Brain microvascular endothelial cell (primary cell): ENCODE data around the gene GDF11.

Experiments
- DNase-seq: peaks from one replicate; pipeline ENCODE4 v3.0.0-alpha.2; 2020
- H3K27ac ChIP-seq: fragments of 250-450 bp; sonication (Bioruptor Pico); 2 replicates; pipeline ENCODE4 v1.5.1; 2020; ENCODE audit warnings: mild to moderate bottlenecking, moderate library complexity
- H3K27me3 ChIP-seq: fragments of 250-450 bp; sonication (Bioruptor Pico); replicated peaks from 2 replicates; pipeline ENCODE4 v1.5.1; 2020; ENCODE audit warnings: mild to moderate bottlenecking
- H3K36me3 ChIP-seq: fragments of 250-450 bp; sonication (Bioruptor Pico); replicated peaks from 2 replicates; pipeline ENCODE4 v1.5.1; 2020; ENCODE audit warnings: mild to moderate bottlenecking
- H3K4me3 ChIP-seq: 2 replicates; pipeline ENCODE4 v1.5.1; 2011; ENCODE audit warnings: low read depth, mild to moderate bottlenecking, control low read depth, low read length, moderate library complexity
- CTCF ChIP-seq: IDR thresholded peaks from 2 replicates; pipeline ENCODE4 v1.5.1; 2011; ENCODE audit warnings: low read depth, mild to moderate bottlenecking, moderate library complexity, low read length, control low read depth, inconsistent platforms; ENCODE audit errors: missing control alignments
- in situ Hi-C: cut with HindIII; loops from 2 replicates; pipeline ENCODE4 v1.10.0; 2017; ENCODE audit warnings: low sequenced_read_pairs, low pct_ligation_motif_present

Gene GDF11

GRCh38 chr12:55733021-55733555, 9.8 kb upstream of the GDF11 start:
- no peak overlapping the region for H3K27ac ChIP-seq
- in situ Hi-C loops, result no loop called here
- no peaks in the 10 kb centered on the region for H3K27me3 ChIP-seq
- no peak for TF ChIP-seq CTCF
- DNase-seq, result no peak
- no peak overlapping the region for H3K4me3 ChIP-seq
- peaks cover 1% of the 10 kb centered on the region for H3K36me3 ChIP-seq

GRCh38 chr12:55733858-55734257, 9.1 kb upstream of the GDF11 start:
- DNase-seq, result no peak
- H3K27me3 ChIP-seq, result no peaks in the 10 kb centered on the region
- H3K36me3 ChIP-seq, result no peaks in the 10 kb centered on the region
- in situ Hi-C loops, result no loop called here
- no peak for TF ChIP-seq CTCF
- H3K4me3 ChIP-seq, result no peak overlapping the region
- no peak overlapping the region for H3K27ac ChIP-seq

DNA sequence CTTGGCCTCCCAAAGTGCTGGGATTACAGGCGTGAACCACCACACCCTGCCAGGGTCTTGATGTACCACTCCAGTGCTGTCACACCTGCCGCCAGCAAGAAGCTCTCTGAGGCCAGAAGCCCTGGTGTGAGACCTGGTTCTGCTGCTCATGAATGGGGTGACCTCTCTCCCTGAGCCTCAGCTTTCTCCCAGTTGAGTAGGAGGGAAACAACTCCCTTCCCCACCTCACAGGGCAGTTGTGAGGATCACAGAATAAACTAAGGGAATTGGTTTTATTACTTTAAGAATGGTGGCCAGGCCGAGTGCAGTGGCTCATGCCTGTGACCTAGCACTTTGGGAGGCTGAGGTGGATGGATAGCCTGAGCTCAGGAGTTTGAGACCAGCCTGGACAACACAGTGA, 8.3 kb upstream of the GDF11 start:
- DNase-seq, result no peak
- in situ Hi-C loops, result no loop called here
- no peak for TF ChIP-seq CTCF

GRCh38 chr12:55736076-55736475, 6.8 kb upstream of the GDF11 start:
- Histone ChIP-seq H3K4me3 (no peak overlapping the region), H3K27me3 (no peaks in the 10 kb centered on the region), H3K36me3 (no peaks in the 10 kb centered on the region), H3K27ac (no peak overlapping the region)
- in situ Hi-C loops, result no loop called here
- no peak for DNase-seq
- TF ChIP-seq CTCF, result no peak

More for the DNA sequence above, 8.3 kb upstream of the GDF11 start:
- no peak overlapping the region for H3K27ac ChIP-seq
- H3K36me3 ChIP-seq, result no peaks in the 10 kb centered on the region
- H3K27me3 ChIP-seq, result no peaks in the 10 kb centered on the region
- no peak overlapping the region for H3K4me3 ChIP-seq

- no peaks in the 10 kb centered on the region for H3K27me3 ChIP-seq
- in situ Hi-C loops, result no loop called here
- H3K27ac ChIP-seq, result no peak overlapping the region
- no peak overlapping the region for H3K4me3 ChIP-seq
- peak; percentile 94 for TF ChIP-seq CTCF
- H3K36me3 ChIP-seq, result no peaks in the 10 kb centered on the region
- DNase-seq, result peak; percentile 66
Observed at GRCh38 chr12:55736780-55737580, 5.9 kb upstream of the GDF11 start.

- no peaks in the 10 kb centered on the region for H3K27me3 ChIP-seq
- in situ Hi-C loops, result no loop called here
- H3K4me3 ChIP-seq, result peak overlapping the region; percentile 75
- DNase-seq, result no peak
- H3K27ac ChIP-seq, result no peak overlapping the region
- H3K36me3 ChIP-seq, result no peaks in the 10 kb centered on the region
- no peak for TF ChIP-seq CTCF
Observed at GRCh38 chr12:55737581-55738122, 5.3 kb upstream of the GDF11 start.
